ENCODE results near the gene CCK.
"Not testable (repeated sequence)": the region's sequence is repeated elsewhere in the genome, so short reads cannot be mapped to it uniquely, and the experiment has no call there.

Gene CCK, protein sequence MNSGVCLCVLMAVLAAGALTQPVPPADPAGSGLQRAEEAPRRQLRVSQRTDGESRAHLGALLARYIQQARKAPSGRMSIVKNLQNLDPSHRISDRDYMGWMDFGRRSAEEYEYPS

DNA sequence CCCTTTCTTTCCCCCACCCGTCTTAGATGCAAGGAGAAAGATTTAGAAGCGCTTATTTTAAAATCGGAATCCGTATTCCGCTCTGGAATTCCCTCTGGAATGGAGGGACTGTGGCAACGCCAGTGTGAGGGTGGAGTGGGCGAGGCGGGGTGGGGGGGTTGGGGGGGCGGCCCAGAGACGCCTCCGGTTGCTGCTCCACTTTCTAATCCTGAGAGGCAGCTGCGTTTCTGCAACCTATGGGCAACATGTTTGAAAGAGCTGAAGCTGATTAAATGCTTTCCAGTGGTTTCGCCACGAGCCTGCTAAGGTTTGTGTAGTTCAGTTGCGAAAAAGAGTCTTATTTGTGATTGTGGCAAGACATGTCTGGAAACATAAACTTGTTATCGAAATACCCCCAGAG, at the start of gene CCK:
TSS of gene CCK (minus strand) at position 101 of the 400 bp plus-strand sequence. CDS start 2,555 bp downstream, outside the sequence.
- DNase-seq = no peak

DNA sequence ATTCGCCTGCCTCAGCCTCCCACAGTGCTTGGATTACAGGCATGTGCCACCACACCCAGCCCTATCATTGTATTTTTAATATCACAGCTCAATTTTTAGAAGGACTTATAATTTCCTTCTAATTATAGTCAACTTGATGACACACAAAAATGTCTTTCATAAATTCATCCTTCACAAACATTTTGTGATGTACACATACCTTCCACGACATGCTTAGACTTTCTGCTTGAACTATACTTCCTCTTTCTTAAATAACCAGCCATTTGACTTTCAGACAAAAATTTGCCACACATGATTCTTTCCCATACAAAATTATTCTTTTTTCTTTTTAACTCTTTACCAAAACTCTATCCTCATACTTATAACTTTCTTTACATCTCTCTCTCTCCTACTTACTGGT, 48.4 kb upstream of the CCK start:
- no peak for DNase-seq

DNA sequence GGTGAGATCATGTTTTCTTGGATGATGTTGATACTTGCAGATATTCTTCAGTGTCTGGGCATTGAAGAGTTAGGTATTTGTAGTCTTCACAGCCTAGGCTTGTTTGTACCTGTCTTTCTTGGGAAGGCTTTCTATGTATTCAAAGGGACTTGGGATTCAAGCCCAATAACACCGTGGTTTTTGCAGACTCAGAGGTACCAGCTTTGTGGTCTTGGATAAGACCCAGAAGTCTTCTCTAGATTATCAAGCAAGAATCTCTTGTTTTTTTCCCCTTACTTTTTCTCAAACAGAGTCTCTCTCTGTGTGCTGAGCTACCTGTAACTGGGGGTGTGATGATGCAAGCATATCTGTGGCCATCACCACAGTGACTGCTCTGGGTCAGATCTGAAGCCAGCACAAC, 42.7 kb upstream of the CCK start:
- DNase-seq = no peak

DNA sequence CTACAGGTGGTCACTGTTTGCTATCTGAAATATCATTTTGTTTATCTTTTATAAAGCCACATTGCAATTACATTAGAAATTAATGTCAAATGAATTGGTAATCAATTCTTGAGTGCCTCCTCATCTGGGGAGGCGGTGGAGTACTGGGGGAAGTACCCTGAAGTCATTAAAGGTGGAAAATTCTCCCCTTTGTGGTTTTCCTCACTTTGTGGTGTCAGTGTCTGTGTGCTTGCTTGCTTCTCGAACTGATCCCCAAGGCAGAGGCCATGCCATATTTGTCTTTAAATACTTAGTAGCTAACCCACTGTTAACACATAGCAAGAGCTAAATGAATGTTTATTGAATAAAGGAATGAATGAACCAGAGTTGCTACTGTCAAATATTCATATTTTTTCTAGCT, 40.5 kb upstream of the CCK start:
- no peak for DNase-seq

DNA sequence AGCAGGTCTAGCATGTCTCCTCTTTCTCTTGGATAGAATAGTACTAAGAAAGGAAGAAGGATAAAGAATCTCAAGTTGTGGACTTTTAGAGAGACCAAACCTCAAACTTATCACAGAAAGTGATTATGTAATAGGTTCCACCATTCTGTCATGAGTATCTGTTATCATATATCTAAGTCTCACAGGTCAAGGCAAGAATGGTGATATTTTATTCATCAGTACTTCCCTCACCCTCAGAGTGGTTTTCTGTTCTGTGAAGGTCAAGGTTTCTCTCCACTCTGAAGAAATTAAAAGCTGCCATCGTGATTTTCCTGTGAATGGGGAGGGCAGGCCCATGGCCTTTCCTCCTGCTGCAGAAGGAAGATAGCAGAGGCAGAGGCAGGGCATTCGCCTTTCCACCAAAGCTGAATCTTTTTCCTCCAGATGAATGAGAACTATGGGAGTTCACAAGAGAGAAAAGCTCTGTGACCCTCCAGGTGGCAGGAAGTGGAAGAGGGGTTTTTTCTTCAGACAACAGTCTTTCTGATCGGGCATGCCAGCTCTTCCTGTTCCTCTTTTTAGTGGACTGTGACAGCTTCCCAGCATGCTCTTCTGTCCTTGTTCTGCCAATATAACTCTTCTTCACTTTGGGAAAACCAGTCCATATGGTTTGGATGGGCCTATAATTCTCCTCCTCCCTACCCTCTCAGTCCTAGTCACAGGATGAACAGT, 37.1 kb upstream of the CCK start:
- no peak for DNase-seq

DNA sequence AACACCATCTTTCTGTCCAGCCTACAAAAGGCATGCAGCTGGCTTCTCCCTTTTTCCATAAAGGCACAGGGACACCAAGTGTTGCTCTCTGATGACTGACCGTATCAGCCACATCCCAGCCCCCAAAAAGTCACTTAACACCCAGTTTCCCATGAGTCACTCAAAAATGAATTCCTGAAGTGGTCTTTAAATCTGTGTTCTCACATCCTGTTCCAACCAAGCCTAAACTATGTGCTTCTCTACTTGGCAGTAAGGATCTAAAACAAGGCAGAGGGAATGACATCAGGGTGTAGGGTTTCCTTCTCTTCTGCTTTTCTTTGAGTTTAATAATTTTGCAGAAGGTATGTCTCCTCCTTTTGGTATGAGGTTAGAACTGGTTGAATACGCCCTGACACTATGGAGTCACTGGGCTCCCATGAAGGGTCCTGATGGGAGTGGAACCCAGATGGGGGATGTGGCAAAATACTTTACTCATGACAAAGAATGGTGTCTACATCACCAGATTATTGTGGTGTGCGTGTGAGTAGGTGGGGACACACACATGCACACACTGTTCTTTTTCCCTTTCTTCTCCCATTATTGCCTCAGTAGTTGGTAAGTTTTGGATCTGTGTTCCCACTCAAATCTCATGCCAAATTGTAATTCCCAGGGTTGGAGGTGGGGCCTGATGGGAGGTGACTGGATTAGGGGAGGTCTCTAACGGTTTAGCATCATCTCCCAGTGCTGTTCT, 35.6 kb upstream of the CCK start:
- no peak for DNase-seq

DNA sequence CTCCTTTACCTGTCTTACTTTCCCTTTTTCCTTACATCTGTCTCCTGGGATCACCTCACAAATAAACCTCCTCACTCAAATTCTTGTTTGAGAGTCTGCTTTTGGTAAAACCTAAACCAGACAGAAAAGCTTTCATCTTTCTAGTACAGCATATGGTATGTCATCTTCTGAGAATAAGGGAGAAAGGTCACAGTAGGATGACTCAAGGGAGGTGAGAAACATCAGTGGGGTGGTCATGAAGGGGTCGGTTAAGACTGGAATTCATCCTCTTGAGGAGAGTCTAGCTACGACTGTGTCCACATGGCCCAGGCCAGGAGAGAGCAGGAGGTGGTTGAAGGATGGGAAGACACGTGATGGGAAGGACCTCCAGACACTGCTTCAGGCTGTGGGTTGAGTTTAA, 34.8 kb upstream of the CCK start:
- no peak for DNase-seq

DNA sequence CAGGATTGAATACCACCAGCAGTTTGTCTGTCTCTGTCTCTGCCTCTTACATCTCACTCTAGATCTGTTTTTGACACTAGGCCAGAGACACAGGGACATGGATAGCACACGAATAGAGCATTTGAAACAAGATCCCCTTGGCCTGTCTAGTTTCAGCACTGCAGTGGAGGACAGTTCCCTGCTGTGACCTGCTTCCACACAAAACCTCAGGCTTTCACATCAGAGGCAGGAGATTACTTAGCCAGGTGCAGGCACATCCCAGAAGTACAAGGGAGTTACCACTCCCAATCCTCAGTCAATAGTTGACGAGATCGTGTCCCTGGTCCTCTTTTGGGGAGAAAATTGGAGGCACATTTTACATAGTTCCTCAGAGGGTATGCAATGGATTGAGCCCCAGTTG, 34.0 kb upstream of the CCK start:
- DNase-seq = no peak

DNA sequence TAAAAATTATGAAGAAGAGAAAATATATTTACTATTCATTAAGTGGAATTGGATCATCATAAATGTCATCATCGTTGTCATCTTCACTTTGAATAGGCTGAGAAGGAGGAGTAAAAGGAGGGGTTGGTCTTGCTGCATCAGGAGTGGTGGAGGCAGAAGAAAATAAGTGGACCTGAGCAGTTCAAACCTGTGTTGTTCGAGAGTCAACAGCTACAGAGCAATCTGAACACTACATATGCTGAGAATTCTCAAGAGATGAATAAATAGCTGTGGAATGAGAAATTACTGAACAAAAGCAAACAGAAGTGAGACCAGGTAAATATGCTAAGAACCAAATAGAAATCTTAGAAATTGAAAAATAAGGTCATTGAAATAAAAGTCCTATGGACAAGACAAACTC, 32.3 kb upstream of the CCK start:
- no peak for DNase-seq

DNA sequence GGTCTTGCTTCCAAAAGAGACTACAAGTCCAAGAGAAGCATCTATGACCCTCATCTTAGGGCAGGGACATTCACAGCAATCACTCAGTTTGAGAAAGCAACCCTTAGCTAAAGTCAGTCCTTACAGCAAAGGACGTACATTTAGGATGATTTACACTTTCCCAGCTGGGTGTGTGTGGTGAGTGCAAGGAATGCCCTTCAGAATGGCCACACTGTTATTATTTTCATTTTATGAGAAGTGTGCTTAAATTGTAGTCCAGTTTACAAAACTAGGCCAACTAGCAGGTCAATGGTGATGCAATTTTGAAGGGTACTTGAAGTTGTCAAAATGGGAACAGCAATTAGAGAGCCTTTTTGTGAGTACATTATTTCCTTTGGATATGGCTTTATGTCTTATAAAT, 26.0 kb upstream of the CCK start:
- no peak for DNase-seq

DNA sequence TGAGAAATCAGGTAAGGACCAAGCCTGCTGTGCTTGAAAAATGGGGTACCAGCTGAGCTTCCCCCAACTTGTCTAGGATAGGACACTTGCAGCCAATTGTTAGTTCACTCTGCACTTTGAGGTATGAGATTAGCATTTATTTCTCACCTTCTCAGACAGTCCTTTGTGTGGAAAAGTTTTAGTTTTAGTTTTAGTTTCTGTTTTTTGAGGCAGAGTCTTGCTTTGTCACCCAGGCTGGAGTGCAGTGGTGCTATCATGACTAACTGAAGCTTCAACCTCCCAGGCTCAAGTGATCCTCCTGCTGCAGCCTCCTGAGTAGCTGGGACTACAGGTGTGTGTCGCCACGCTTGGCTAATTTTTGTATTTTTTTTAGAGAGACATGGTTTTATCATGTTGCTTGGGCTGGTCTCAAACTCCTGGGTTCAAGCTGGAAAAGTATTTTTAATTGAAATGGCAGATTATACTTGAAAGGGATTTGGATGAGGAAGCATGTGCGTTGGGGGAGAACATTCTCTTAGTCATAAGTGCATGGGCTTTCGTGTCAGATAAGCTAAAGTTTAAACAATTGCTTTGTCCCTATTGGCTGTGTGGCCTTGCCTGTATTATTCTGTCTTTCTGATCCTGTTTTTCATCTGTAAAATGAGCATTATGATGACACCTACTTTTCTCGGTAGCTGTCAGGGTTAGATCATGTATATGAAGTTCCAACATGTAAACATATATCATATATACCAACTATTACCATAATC, 25.2 kb upstream of the CCK start:
- DNase-seq = no peak

DNA sequence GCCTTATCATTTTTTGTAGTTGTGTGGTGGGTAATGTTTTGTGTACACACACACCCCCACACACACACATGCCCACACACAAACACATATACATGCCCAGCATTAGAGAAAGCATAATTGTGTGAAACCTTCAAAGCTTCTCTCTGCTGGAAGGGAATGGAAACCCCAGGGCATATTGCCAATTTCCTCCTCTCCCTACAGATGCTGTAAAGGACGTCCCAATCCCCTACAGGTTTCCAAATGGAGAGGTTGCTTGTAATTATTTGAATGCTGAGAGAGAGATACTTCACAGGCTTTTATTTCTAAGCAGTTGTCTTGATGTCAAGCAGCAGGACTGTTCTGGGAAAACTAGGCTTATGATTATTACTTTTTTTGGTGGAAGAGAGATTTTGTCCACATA, 23.0 kb upstream of the CCK start:
- no peak for DNase-seq

DNA sequence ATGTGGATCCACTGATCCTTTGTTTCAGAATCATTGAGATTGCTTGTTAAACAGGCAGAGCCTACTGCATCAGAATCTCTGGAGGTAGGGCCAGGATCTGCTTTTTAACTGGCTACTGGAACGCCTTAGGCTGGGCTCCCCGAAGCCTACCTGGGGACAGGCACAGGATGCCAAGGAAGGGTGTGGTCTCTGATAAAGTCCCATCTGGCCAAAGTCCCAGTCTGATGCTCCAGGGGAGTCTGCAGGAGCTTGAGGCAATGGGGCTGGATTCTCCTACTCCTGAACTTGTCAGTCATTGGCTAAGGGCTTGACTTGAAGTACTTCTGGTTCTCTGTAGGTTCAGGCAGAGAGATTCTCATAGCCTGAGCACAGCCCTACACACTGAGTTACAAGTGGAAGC, 22.4 kb upstream of the CCK start:
- no peak for DNase-seq

DNA sequence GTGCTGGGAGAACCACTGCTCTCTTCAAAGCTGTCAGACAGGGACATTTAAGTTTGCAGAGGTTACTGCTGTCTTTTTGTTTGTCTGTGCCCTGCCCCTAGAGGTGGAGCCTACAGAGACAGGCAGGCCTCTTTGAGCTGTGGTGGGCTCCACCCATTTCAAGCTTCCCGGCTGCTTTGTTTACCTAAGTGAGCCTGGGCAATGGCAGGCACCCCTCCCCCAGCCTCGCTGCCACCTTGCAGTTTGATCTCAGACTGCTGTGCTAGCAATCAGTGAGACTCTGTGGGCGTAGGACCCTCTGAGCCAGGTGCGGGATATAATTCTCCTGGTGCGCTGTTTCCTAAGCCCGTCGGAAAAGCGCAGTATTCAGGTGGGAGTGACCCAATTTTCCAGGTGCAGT, 21.4 kb upstream of the CCK start:
- not testable (repeated sequence) for DNase-seq

DNA sequence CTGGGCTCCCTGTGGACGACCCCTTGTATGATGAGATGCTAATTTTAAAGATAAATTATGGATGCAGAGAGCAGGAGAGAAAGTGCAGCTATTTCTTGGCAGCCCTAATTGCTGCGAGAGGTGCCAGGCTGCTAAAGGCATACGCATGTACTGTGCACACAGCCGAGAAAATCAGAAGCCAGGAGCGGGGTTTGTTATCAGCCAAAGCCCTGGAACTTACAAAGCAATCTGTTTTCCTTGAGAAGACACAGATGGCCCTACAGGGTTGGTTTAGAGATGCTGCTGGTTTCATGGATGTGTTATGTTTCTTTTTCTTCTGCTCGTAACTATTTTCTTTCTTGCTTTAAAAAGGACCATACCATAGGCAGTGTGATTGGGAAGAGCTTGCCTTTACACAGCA, 11.7 kb upstream of the CCK start:
- no peak for DNase-seq

DNA sequence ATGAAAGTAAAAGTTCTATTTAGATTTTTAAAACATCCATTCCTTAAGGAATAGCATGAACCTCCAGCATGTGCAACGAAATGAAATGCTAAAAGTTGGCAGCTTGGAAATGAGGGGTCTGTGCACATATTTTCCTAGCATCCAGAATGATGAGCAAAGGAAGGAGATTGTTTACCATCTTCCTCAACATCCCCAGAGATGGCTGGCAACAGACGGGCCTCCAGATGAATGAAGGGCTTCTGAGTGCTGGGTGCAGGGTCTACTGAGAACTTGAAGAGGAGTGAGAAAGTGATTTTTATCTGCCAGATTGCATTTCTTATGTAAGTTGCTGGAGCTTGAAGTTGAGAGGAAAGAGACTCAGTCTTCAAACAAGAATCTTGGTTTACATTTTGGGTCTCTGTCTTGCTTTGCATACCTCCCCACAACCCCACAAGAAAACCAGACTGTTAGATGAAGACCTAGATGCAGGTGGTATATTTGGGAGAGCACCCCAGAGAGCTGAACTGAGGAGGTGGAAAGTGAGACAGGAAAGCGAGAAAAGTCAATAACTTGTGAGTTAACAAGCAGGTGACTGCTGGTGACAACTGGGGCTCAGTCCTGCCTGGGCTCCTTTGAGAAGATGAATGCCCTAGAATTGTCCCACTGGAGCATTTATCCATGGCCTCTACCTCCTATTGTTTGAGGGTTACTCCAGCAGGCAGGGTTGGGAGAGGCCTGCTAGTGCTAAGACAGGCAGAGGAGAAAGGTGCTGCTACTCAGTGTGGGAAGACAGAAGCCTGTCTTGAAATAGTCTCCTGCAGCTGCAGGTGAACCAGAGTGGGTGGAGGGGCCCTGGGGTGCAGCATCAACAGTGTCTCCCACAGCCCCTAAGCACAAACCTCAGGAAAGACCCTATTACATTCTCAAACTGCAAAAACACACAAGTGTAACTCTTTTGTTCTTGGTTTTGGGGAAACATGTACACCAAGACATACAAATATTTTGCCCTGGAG, 10.5 kb upstream of the CCK start:
- DNase-seq = no peak

DNA sequence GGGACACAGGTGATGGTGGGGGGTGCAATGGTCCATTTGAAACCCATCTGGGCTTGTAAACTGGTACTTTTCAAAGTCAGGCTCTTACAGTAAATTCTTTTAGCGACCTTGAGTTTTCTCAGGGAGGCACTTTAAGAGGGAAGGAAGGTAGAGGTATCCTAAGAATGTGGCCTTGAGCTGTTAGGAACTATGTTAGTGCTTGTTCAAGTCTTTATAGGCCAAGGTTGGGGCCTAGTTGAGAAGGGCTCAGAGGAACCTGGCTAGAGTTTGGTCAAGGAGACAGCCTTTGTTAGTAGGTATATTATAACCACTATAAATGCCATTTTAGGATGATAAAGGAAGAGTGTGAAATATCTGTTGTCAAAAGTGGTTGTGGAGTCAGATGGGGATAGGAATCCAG, 9.2 kb upstream of the CCK start:
- no peak for DNase-seq

DNA sequence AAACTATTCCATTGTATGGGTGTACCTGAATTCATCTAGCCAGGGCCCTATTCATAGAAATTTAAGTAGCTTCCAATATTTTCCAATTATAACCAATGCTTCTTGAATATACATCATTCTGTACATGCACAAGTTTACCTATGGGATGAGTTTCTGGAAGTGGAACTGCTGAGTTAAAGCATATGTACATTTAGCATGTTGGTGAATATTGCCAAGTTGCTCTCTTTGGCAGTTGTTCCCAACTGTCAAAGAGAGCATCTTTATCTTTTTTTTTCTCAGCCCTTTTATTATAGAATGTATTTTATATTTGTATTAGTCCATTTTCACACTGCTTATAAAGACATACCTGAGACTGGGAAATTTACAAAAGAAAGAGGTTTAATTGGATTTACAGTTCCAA, 8.3 kb upstream of the CCK start:
- no peak for DNase-seq

DNA sequence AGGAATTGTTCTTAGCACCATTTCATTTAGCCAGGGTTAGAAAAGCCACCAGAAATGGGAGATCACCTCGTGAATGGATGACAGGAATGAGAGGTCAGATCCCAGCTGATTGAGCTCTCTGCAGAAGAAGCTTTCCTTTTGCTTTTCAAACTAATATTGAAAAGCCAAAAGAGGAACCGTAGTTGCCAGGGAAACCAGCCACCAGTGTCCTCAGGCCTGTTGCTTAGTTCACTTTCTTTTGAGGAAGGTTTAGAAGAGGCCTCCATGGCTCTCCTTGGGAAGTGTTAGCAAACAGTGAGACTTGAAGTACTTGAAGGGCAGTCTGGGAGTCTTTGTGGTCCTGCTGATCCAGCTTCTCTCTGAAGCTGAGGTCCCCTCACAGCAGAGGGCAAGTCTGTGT, 7.4 kb upstream of the CCK start:
- DNase-seq = no peak

DNA sequence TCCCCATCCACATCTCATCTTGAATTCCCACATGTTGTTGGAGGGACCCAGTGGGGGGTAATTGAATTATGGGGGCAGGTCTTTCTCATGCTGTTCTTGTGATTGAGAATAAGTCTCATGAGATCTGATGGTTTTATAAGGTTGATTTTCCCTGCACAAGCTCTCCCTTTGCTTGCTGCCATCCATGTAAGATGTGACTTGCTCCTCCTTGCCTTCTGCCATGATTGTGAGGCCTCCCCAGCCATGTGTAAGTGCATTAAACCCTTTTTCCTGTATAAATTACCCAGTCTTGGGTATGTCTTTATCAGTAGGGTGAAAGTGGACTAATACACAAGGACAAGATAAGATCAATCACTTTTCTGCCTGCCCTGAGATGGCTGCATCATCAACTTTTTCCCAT, 5.8 kb upstream of the CCK start:
- no peak for DNase-seq

DNA sequence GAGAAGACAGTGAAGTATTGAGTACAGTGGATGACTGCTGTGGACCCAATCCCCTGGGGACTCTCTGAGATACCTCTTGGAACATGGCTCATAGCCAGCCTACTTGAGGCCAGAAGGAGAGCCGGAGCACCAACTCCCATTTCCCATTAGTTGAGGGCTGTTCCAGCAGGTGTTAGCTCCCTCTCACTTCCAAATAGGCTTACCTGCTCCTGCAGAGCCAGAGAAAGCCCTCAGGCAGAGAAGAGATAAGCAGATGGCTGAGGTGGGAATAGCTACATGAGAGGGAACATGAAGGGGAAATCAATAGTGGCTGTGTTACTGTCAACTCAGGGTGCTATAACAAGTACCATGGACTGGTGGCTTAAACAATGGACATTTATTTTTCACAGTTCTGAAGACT, 4.6 kb upstream of the CCK start:
- no peak for DNase-seq

DNA sequence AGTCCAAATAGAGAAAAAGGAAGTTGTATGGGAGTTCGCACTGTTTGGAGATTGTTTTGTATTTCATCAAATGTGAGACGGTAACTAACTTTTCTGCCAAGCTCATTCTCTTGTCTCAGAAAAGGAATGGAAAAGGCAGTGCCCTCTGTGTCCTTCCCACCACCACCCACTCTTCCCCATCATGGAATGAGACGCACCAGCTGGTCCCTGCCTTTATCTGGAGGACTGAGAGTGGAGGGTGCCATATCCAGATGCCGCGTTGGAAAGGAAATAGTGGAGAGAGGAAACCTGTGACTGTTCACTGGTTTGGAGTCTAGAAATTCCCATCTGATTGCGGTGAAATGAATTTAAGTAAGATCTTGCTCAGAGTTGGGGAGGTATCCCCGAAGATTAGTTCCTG, 3.7 kb upstream of the CCK start:
- DNase-seq = no peak

DNA sequence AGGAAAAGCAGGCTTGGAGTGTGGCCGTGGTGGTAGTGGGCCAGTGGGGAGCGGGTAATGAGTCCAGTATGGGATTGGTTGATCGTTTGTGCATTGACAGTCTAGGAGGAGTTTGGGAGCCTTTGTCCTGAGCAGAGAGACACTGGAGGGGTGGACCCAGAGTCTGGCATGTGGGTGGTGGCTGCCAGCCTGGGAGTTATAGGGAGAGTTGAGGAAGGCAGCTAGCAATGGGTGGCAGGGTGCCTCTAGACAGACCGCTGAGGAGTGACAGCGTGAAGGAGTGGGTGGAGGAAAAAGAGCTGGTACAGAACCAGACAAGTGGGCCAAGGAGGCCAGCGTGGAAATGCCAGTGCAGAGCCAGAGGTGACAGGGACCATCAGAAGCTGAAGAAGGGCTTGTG, 1.9 kb upstream of the CCK start:
- DNase-seq = no peak
